ENCODE measurements around the gene DBNDD1. TPM values are rescaled to one million over a fixed set of nuclear protein-coding genes. Genes with fewer than 3 reads are reported as not detected.

DBNDD1 gene
- total RNA-seq, 1 experiment from 2014 or later: 32.3 TPM

DNA sequence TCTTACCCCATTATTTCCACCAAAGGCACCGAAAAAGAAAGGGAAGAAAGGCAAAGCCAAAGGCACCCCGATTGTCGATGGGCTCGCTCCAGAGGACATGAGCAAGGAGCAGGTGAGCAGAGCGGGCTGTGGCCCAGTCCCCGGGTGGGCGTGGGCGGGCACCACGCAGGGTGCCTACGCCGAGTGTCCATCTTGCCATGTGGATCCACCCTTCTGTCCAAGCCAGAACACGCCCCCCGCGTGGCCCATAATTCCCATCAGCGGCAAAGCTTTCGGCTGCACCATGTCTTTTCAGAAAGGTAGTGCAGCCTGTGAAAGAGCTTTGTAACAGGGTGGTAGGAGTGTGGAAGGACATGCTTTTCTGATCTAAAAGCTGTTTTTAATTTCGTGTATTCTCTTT, 8.4 kb upstream of the DBNDD1 start:
- no peaks in the 10 kb centered on the region for H3K4me1 ChIP-seq (ENCODE audit: control insufficient read depth, insufficient read depth, low read length)
- DNase-seq (ENCODE audit: low read depth, low spot score): no peak
- ChIA-PET POLR2A (no interaction called here), CTCF (no interaction called here)
- TF ChIP-seq SIN3A (IDR thresholded peaks at IDR 0.05; ENCODE audit: borderline replicate concordance, insufficient read depth, low read depth, low read length): no peak
- TF ChIP-seq REST (IDR thresholded peaks at IDR 0.05; ENCODE audit: insufficient read depth in 1 of 2, low read depth in 2 of 2, low read length in 1 of 2): no peak
- no peak for TF ChIP-seq POLR2AphosphoS5 (IDR thresholded peaks at IDR 0.05; ENCODE audit: low read depth, low read length)
- TF ChIP-seq TCF7L2 (IDR thresholded peaks at IDR 0.05; ENCODE audit: low read depth, low read length): no peak
- TF ChIP-seq CTCF (IDR thresholded peaks at IDR 0.05): no peak
- no peak for ATAC-seq
- no peak overlapping the region for H3K27ac ChIP-seq (ENCODE audit: low read length)
- no TSS peak for BruUV-seq (replicated peaks)
- H3K36me3 ChIP-seq (ENCODE audit: control insufficient read depth, insufficient read depth, low read length): peaks cover 4% of the 10 kb centered on the region; the same call in 1 of the 2 replicates
- H3K4me3 ChIP-seq (ENCODE audit: low read depth in 2 of 2, low read length in 2 of 2): no peak overlapping the region
- H3K27me3 ChIP-seq (ENCODE audit: control insufficient read depth, insufficient read depth, low read length): no peaks in the 10 kb centered on the region
- intact Hi-C loops (cut with micrococcal nuclease; ENCODE audit: unreplicated experiment): no loop called here
- no peaks in the 10 kb centered on the region for H3K9me3 ChIP-seq (ENCODE audit: control insufficient read depth, insufficient read depth, low read depth, low read length)
- in situ Hi-C loops (cut with HindIII; ENCODE audit: low pct_unique_long_range_greater_than_20kb, low sequenced_read_pairs): no loop called here

DNA sequence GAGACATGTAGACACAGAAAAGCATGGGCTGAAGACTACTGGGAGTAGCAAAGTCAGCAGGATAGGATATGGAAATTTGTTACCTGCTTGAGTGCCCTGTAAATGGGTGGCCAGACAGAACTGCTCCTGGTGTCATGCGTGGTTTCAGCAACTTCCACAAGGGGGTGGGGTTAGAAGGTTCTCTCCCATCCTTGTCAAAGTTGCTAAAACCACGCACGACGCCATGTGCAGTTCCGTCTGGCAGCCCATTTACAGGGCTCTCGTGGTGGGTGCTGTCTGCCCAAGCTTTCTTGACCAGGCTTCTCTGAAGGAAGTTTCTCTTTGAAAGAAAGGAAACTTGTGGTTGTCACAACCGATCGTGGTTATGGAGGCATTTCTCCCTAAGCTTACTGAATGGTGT, 6.9 kb upstream of the DBNDD1 start:
- no peak for DNase-seq (ENCODE audit: low read depth, low spot score)
- intact Hi-C loops (cut with micrococcal nuclease; ENCODE audit: unreplicated experiment) (no loop called here), in situ Hi-C loops (cut with HindIII; ENCODE audit: low pct_unique_long_range_greater_than_20kb, low sequenced_read_pairs) (no loop called here)
- peaks cover 6% of the 10 kb centered on the region for H3K4me1 ChIP-seq (ENCODE audit: control insufficient read depth, insufficient read depth, low read length)
- peaks cover 4% of the 10 kb centered on the region; the same call in 1 of the 2 replicates for H3K36me3 ChIP-seq (ENCODE audit: control insufficient read depth, insufficient read depth, low read length)
- ATAC-seq: no peak
- ChIA-PET CTCF (no interaction called here), POLR2A (no interaction called here)
- TF ChIP-seq SIN3A (IDR thresholded peaks at IDR 0.05; ENCODE audit: borderline replicate concordance, insufficient read depth, low read depth, low read length) (no peak), TCF7L2 (IDR thresholded peaks at IDR 0.05; ENCODE audit: low read depth, low read length) (no peak), REST (IDR thresholded peaks at IDR 0.05; ENCODE audit: insufficient read depth in 1 of 2, low read depth in 2 of 2, low read length in 1 of 2) (no peak), POLR2AphosphoS5 (IDR thresholded peaks at IDR 0.05; ENCODE audit: low read depth, low read length) (no peak), CTCF (IDR thresholded peaks at IDR 0.05) (no peak)
- H3K27ac ChIP-seq (ENCODE audit: low read length): no peak overlapping the region
- no TSS peak for BruUV-seq (replicated peaks)
- no peaks in the 10 kb centered on the region for H3K27me3 ChIP-seq (ENCODE audit: control insufficient read depth, insufficient read depth, low read length)
- no peak overlapping the region for H3K4me3 ChIP-seq (ENCODE audit: low read depth in 2 of 2, low read length in 2 of 2)
- no peaks in the 10 kb centered on the region for H3K9me3 ChIP-seq (ENCODE audit: control insufficient read depth, insufficient read depth, low read depth, low read length)

All from Panc1 (cell line).